ENCODE measurements around the gene SETBP1.

DNA sequence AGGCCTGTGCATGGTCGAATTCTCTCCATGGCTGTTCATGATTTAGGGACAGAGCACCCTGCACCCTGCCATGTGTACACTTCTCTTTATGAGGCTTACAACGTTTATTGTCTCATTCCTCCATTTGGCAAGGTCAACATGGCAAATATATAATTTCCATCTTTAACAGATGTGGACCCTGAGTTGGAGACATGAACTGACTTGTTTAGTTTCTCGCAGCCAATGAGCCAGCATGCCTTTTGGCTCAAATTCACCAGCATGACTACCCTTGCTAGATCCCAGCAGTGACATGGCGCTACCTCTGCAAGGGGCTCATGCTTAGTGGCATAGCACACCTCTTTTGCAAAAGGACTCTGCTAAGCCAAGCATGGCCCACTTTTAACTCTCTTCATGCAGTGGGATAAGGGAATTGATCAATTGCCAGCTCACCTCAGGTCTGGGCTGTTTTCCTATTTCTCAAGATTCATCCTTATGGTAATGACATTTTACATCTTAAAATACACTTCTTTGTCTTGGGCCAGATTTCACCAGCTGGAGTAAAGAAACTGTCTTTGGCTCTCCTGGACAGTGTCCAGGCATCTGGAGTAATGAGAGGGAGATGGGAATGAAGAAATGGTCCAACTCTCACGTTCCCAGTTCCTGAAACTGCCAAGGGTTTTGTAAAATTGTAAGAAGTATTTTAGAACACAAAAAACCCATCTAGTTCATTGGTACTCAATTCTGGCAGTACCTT is 159.5 kb downstream of the SETBP1 start:
- TF ChIP-seq POLR2AphosphoS5 (IDR thresholded peaks at IDR 0.05; ENCODE audit: low read depth, low read length), result no peak
- TF ChIP-seq, protein P1, sequence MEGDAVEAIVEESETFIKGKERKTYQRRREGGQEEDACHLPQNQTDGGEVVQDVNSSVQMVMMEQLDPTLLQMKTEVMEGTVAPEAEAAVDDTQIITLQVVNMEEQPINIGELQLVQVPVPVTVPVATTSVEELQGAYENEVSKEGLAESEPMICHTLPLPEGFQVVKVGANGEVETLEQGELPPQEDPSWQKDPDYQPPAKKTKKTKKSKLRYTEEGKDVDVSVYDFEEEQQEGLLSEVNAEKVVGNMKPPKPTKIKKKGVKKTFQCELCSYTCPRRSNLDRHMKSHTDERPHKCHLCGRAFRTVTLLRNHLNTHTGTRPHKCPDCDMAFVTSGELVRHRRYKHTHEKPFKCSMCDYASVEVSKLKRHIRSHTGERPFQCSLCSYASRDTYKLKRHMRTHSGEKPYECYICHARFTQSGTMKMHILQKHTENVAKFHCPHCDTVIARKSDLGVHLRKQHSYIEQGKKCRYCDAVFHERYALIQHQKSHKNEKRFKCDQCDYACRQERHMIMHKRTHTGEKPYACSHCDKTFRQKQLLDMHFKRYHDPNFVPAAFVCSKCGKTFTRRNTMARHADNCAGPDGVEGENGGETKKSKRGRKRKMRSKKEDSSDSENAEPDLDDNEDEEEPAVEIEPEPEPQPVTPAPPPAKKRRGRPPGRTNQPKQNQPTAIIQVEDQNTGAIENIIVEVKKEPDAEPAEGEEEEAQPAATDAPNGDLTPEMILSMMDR (IDR thresholded peaks at IDR 0.05), result no peak
- TF ChIP-seq, protein P2, sequence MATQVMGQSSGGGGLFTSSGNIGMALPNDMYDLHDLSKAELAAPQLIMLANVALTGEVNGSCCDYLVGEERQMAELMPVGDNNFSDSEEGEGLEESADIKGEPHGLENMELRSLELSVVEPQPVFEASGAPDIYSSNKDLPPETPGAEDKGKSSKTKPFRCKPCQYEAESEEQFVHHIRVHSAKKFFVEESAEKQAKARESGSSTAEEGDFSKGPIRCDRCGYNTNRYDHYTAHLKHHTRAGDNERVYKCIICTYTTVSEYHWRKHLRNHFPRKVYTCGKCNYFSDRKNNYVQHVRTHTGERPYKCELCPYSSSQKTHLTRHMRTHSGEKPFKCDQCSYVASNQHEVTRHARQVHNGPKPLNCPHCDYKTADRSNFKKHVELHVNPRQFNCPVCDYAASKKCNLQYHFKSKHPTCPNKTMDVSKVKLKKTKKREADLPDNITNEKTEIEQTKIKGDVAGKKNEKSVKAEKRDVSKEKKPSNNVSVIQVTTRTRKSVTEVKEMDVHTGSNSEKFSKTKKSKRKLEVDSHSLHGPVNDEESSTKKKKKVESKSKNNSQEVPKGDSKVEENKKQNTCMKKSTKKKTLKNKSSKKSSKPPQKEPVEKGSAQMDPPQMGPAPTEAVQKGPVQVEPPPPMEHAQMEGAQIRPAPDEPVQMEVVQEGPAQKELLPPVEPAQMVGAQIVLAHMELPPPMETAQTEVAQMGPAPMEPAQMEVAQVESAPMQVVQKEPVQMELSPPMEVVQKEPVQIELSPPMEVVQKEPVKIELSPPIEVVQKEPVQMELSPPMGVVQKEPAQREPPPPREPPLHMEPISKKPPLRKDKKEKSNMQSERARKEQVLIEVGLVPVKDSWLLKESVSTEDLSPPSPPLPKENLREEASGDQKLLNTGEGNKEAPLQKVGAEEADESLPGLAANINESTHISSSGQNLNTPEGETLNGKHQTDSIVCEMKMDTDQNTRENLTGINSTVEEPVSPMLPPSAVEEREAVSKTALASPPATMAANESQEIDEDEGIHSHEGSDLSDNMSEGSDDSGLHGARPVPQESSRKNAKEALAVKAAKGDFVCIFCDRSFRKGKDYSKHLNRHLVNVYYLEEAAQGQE (IDR thresholded peaks at IDR 0.05; ENCODE audit: insufficient read depth in 1 of 2, low read depth in 2 of 2, low read length in 1 of 2), result no peak
